Nephron progenitor cell (in vitro differentiated cells): ENCODE measurements around the gene PPP4R3A.
"Not testable (repeated sequence)": the region's sequence is repeated elsewhere in the genome, so short reads cannot be mapped to it uniquely, and the experiment has no call there.

Source experiments
- DNase-seq: peaks from one replicate; pipeline ENCODE4 v3.0.0; 2021
- H3K27ac Mint-ChIP-seq: 2 replicates; pipeline ENCODE4 v1.8.0; 2021; ENCODE audit warnings: mild to moderate bottlenecking, moderate library complexity, mixed read lengths
- H3K27me3 Mint-ChIP-seq: 2 replicates; pipeline ENCODE4 v1.8.0; 2021; ENCODE audit warnings: mild to moderate bottlenecking, low read depth, mixed read lengths; ENCODE audit not compliant: poor library complexity
- H3K36me3 Mint-ChIP-seq: 2 replicates; pipeline ENCODE4 v1.8.0; 2021; ENCODE audit warnings: low read depth, mixed read lengths
- H3K4me1 Mint-ChIP-seq: 2 replicates; pipeline ENCODE4 v1.8.0; 2021; ENCODE audit warnings: mixed read lengths
- H3K4me3 Mint-ChIP-seq: 2 replicates; pipeline ENCODE4 v1.8.0; 2021; ENCODE audit warnings: mild to moderate bottlenecking, moderate library complexity, mixed read lengths
- H3K9me3 Mint-ChIP-seq: 2 replicates; pipeline ENCODE4 v1.8.0; 2021; ENCODE audit warnings: mild to moderate bottlenecking, moderate library complexity, mixed read lengths
- TF ChIP-seq, protein P1 (sequence below): fragments of 200-600 bp; sonication (generic); IDR thresholded peaks from 2 replicates; pipeline ENCODE4 v1.5.0; 2021; ENCODE audit warnings: antibody characterized with exemption

PPP4R3A gene

DNA sequence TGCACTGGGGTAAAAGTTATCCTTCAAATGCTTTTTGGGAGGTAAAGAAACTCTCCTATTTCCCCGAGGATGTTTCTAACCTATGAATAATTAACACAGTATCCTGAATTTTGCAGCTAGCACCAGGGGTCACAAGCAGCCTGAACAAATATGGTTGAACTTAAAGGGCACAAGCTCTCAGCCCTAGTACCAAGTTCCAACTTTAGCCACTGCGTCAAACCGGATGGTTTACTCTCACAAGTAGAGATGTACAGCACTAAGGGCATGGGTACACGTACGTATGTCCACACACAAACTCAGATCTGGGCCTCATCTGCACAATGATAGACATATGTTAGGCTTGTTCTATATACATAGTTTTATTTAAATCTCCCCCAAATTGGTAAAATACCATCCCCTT lies 97.2 kb downstream of the PPP4R3A start:
- H3K4me1 Mint-ChIP-seq = peaks cover 76% of the 10 kb centered on the region
- H3K9me3 Mint-ChIP-seq = no peaks in the 10 kb centered on the region
- TF ChIP-seq, protein P1, sequence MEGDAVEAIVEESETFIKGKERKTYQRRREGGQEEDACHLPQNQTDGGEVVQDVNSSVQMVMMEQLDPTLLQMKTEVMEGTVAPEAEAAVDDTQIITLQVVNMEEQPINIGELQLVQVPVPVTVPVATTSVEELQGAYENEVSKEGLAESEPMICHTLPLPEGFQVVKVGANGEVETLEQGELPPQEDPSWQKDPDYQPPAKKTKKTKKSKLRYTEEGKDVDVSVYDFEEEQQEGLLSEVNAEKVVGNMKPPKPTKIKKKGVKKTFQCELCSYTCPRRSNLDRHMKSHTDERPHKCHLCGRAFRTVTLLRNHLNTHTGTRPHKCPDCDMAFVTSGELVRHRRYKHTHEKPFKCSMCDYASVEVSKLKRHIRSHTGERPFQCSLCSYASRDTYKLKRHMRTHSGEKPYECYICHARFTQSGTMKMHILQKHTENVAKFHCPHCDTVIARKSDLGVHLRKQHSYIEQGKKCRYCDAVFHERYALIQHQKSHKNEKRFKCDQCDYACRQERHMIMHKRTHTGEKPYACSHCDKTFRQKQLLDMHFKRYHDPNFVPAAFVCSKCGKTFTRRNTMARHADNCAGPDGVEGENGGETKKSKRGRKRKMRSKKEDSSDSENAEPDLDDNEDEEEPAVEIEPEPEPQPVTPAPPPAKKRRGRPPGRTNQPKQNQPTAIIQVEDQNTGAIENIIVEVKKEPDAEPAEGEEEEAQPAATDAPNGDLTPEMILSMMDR = no peak
- DNase-seq = no peak
- H3K4me3 Mint-ChIP-seq = peak overlapping the region; percentile 37
- no peak overlapping the region for H3K27ac Mint-ChIP-seq
- peaks cover 51% of the 10 kb centered on the region for H3K36me3 Mint-ChIP-seq
- H3K27me3 Mint-ChIP-seq = peaks cover 5% of the 10 kb centered on the region

DNA sequence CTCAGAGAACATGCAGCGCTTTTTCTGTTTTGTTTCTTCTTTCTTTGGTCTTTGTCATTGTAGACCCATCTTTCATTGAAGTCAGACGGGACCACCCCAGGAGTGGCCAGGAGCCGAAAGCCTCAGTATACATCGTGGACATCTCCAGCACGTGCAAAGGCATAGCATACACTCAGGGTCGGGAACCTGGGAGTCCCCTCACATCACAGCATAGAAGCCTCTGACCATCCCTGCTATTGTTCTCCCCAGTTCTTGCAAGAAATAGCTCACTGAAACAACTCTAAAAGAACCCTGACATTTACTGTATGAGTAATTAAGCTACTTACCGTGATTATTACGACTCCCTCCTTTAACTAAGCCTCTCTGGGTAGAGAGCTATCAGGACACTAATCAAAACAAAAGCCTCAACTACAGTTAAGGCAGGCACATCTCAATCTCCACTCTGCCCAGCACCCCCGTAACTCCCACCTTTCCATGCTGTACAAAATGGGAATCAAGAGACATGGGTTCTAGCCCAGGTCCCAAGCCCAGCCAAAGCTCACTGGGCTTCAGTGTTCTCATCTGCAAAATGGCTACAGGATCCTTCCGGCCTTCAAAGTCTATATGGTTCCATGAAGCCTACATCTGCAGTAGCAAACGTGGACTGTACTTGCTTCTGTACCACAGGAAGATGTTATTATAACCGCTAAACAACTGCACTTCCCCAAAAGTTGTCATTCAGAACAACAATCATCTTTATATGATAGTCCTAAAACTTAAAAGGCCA lies 99.2 kb downstream of the PPP4R3A start:
- Mint-ChIP-seq H3K4me3 (no peak overlapping the region), H3K27ac (no peak overlapping the region), H3K27me3 (peaks cover 5% of the 10 kb centered on the region), H3K4me1 (peaks cover 81% of the 10 kb centered on the region), H3K36me3 (peaks cover 62% of the 10 kb centered on the region), H3K9me3 (no peaks in the 10 kb centered on the region)
- TF ChIP-seq, protein P1 = no peak
- DNase-seq = no peak

DNA sequence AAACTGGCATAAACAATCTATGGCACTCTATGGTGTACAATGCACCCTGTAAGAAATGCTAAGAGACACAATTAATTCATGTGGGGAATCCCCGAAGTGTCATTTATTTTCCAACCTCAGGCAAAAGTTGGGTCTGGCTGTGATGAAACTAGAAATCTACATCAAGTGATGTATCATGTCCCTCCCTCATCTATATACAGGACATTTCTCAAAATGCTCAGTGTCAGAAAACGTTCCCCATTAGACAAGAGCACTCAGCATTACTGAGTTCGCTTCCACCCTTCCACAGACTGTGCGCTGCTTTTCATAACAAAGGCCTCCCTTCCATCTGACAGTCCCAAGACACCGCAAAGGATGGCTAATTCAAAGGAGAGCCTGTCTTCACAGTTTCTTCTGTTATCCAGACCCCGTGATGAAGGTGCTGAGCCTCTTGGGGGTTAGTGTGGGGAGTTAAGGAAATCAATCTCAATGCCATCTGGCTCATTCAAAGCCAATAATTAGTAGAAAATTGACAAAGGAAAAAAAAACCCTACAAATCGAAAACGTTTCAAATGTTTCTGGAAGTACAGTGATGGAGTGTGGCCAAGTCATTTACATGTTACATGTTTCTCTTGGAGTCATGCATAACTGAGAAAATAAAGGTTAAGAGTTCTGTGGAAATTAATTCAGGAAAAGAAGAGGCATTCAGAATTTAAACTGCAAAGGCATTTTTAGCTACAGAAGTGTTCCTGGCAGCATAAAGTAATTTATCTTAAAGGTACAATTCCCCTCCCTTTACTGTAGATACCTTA lies 100.0 kb downstream of the PPP4R3A start:
- TF ChIP-seq, protein P1 = no peak
- H3K4me3 Mint-ChIP-seq = no peak overlapping the region
- H3K9me3 Mint-ChIP-seq = no peaks in the 10 kb centered on the region
- H3K4me1 Mint-ChIP-seq = peaks cover 81% of the 10 kb centered on the region
- H3K27me3 Mint-ChIP-seq = peaks cover 5% of the 10 kb centered on the region
- no peak for DNase-seq
- no peak overlapping the region for H3K27ac Mint-ChIP-seq
- peaks cover 64% of the 10 kb centered on the region for H3K36me3 Mint-ChIP-seq

DNA sequence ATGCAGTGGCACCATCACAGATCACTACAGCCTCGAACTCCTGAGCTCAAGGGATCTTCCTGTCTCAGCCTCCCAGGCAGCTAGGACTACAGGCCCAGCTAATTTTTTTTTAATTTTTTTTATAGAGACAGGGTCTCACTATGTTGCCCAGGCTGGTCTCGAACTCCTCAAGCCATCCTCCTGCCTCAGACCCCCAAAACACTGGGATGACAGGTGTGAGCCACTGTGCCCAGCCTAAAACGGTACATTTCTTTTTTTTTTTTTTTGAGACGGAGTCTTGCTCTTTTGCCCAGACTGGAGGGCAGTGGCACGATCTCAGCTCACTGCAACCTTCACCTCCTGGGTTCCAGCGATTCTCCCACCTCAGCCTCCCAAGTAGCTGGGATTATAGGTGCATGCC lies 100.9 kb downstream of the PPP4R3A start:
- Mint-ChIP-seq H3K4me1 (peaks cover 79% of the 10 kb centered on the region), H3K36me3 (peaks cover 57% of the 10 kb centered on the region)
- H3K27me3 Mint-ChIP-seq, H3K4me3 Mint-ChIP-seq, H3K9me3 Mint-ChIP-seq, H3K27ac Mint-ChIP-seq, DNase-seq: not testable (repeated sequence)
